Neural cell (in vitro differentiated cells): Measurements from ENCODE around the gene FOXP4. TPM values are rescaled to one million over a fixed set of nuclear protein-coding genes. Genes with fewer than 3 reads are reported as not detected.

Source experiments
- H2AFZ ChIP-seq: fragments of 200-600, 300-800 bp; sonication (generic), shearing (Covaris generic); 2 replicates; pipeline ENCODE4 v1.6.0; 2014; ENCODE audit warnings: low read depth, mild to moderate bottlenecking, antibody characterized with exemption, low read length, moderate library complexity
- H3F3A ChIP-seq: fragments of 200-600 bp; shearing (Covaris generic); 2 replicates; pipeline ENCODE4 v1.6.1; 2016; ENCODE audit warnings: mild to moderate bottlenecking, moderate library complexity, mixed read lengths, antibody characterized with exemption, low read length; ENCODE audit not compliant: insufficient read depth, poor library complexity, severe bottlenecking
- H3K27ac ChIP-seq: fragments of 200-600, 300-800 bp; sonication (generic), shearing (Covaris generic); 2 replicates; pipeline ENCODE4 v1.5.1; 2014; ENCODE audit warnings: mild to moderate bottlenecking, low read length, moderate library complexity
- H3K27me3 ChIP-seq: fragments of 300-800, 200-600 bp; sonication (generic), shearing (Covaris generic); 2 replicates; pipeline ENCODE4 v1.6.0; 2014; ENCODE audit warnings: mild to moderate bottlenecking, low read depth, low read length, moderate library complexity; ENCODE audit not compliant: insufficient read depth
- H3K36me3 ChIP-seq: fragments of 300-800, 200-600 bp; sonication (generic), shearing (Covaris generic); 2 replicates; pipeline ENCODE4 v1.5.1; 2014; ENCODE audit warnings: mild to moderate bottlenecking, antibody characterized with exemption, low read length, moderate library complexity; ENCODE audit not compliant: insufficient read depth
- H3K4me2 ChIP-seq: fragments of 300-800, 200-600 bp; sonication (generic), shearing (Covaris generic); 2 replicates; pipeline ENCODE4 v1.6.0; 2014; ENCODE audit warnings: mild to moderate bottlenecking, low read length
- H3K4me3 ChIP-seq: fragments of 300-800, 200-600 bp; sonication (generic), shearing (Covaris generic); 2 replicates; pipeline ENCODE4 v1.5.1; 2014; ENCODE audit warnings: mild to moderate bottlenecking, low read length, moderate library complexity
- H3K79me2 ChIP-seq: fragments of 200-600 bp; shearing (Covaris generic); replicated peaks from 2 replicates; pipeline ENCODE4 v1.6.0; 2014; ENCODE audit warnings: mild to moderate bottlenecking, low read length, moderate library complexity; ENCODE audit not compliant: insufficient read depth
- H3K9ac ChIP-seq: fragments of 300-800, 200-600 bp; sonication (generic), shearing (Covaris generic); 2 replicates; pipeline ENCODE4 v1.6.1; 2016; ENCODE audit warnings: mild to moderate bottlenecking, low read length, mixed read lengths
- H3K9me2 ChIP-seq: fragments of 200-600 bp; shearing (Covaris generic); 2 replicates; pipeline ENCODE4 v1.6.1; 2016; ENCODE audit warnings: mild to moderate bottlenecking, low read length, mixed read lengths; ENCODE audit not compliant: insufficient read depth
- H3K9me3 ChIP-seq: fragments of 200-600, 300-800 bp; sonication (generic), shearing (Covaris generic); 2 replicates; pipeline ENCODE4 v1.6.1; 2016; ENCODE audit warnings: mild to moderate bottlenecking, mixed run types, low read length, moderate library complexity, mixed read lengths
- H4K20me1 ChIP-seq: fragments of 200-600 bp; shearing (Covaris generic); 2 replicates; pipeline ENCODE4 v1.6.1; 2016; ENCODE audit warnings: mild to moderate bottlenecking, mixed run types; ENCODE audit not compliant: insufficient read depth
- CTCF ChIP-seq: fragments of 450-650 bp; IDR thresholded peaks from 2 replicates; pipeline ENCODE4 v1.5.1; 2014; ENCODE audit warnings: antibody characterized with exemption, mild to moderate bottlenecking, moderate library complexity; ENCODE audit not compliant: poor library complexity, severe bottlenecking
- EP300 ChIP-seq: fragments of 450-650 bp; conservative IDR thresholded peaks from 2 replicates; pipeline ENCODE4 v1.6.1; 2014; ENCODE audit warnings: antibody characterized with exemption, mild to moderate bottlenecking, moderate library complexity; ENCODE audit not compliant: poor library complexity, severe bottlenecking
- EZH2 ChIP-seq: fragments of 200-600, 300-800 bp; shearing (Covaris generic), sonication (generic); IDR thresholded peaks from 2 replicates; pipeline ENCODE4 v1.6.1; 2014; ENCODE audit warnings: antibody characterized with exemption, low read length, borderline replicate concordance, mild to moderate bottlenecking; ENCODE audit not compliant: insufficient read depth, poor library complexity, severe bottlenecking
- MXI1 ChIP-seq: fragments of 450-650 bp; conservative IDR thresholded peaks from 2 replicates; pipeline ENCODE4 v1.6.1; 2014; ENCODE audit warnings: antibody characterized with exemption, mild to moderate bottlenecking; ENCODE audit not compliant: poor library complexity, severe bottlenecking
- POLR2AphosphoS5 ChIP-seq: IDR thresholded peaks from 2 replicates; pipeline ENCODE4 v1.6.1; 2012
- RAD21 ChIP-seq: fragments of 450-650 bp; conservative IDR thresholded peaks from 2 replicates; pipeline ENCODE4 v1.6.1; 2014; ENCODE audit warnings: antibody characterized with exemption, mild to moderate bottlenecking, moderate library complexity
- REST ChIP-seq: IDR thresholded peaks from 2 replicates; pipeline ENCODE4 v1.6.1; 2012; ENCODE audit warnings: borderline replicate concordance
- SMC3 ChIP-seq: fragments of 450-650 bp; conservative IDR thresholded peaks from 2 replicates; pipeline ENCODE4 v1.6.1; 2014; ENCODE audit warnings: antibody characterized with exemption, mild to moderate bottlenecking, moderate library complexity; ENCODE audit not compliant: poor library complexity
- TAF1 ChIP-seq: IDR thresholded peaks from 2 replicates; pipeline ENCODE4 v1.6.1; 2012; ENCODE audit warnings: low read depth
- polyA plus RNA-seq: library from polyadenylated mRNA; depleted of rRNA; stranded (reverse); fragments of >200 nt; gene quantifications from 2 replicates; pipeline ENCODE4 v1.2.3, GENCODE V29; 2014

Gene FOXP4
- polyA plus RNA-seq, 1 donor from 2014 or later = 7.1 TPM

DNA sequence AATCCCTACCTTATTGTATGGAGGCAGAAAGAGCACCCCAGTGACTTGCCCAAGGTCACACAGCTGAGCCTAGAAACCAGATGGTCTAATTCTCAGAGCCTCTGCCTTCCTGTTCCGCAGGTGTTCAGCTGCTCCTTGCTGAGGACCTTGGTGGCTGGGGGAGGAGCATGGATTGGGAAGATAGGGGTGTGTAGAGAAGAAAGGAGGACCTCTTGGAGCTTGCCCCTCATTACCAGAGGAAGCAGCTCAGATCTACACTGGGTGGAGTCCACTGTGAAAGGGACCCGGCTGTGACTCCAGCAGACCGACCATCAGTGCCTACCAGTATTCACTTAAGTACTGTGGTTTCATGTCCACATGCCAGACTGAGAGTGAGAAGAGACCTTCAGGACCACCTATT lies 15.2 kb downstream of the FOXP4 start:
- Histone ChIP-seq H3K79me2 (peaks cover 72% of the 10 kb centered on the region), H3K27me3 (no peaks in the 10 kb centered on the region), H3F3A (no peaks in the 10 kb centered on the region), H3K9ac (no peak overlapping the region), H2AFZ (no peak overlapping the region), H3K27ac (peak overlapping the region; percentile 68), H3K9me2 (no peaks in the 10 kb centered on the region), H3K9me3 (no peaks in the 10 kb centered on the region), H3K4me2 (no peak overlapping the region), H4K20me1 (peaks cover 6% of the 10 kb centered on the region), H3K36me3 (no peaks in the 10 kb centered on the region), H3K4me3 (peak overlapping the region; percentile 51)
- no peak for TF ChIP-seq CTCF

DNA sequence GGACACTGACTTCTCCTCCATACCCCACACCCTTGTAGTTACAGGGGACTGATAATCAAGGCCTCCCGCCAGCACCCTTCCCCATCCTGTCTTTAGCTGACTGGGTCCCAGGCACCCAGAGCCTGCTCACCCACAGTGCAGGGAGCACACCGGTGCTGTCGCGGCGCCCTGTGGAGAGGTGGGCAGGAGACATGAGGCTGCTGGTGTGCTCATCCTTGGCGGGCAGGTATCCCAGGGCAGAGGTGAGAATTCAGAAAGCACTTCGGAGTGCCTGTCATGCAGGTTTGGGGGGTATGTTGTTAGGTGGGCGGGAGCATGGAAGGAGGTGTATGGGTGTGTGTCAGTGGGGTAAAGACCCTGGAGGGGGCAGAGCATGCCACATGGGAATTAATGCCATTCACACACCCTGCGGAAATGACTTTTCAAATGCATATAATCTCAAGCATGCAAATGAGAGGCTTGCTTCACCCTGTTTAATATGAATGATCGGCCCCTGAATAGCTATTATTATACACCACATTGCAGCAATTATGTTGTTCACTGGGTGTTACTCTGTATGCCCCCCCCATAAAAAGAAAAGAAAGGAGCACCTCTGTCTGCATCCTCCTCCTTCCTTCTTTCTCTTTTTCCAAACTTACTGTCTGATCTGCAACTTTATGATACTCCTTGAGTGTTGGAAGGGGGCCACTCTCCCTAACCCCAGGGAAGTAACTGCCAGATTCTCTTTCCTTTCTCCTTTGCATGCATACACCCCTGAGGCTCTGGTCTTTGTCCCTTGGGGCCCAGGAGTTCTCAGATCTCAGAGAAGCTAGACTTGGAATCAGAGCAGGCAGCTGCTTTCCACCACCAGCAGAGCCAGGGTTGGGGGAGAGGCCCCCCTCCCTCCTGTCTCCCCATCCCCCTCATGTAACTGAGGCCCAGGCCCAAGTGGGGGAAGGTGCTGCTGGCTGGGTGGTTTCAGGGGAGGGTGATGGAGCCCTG lies 16.0 kb downstream of the FOXP4 start:
- TF ChIP-seq MXI1 (no peak), REST (no peak), TAF1 (no peak), CTCF (no peak), EP300 (no peak), SMC3 (no peak), EZH2 (no peak), POLR2AphosphoS5 (no peak), RAD21 (no peak)
- Histone ChIP-seq H3K9me3 (no peaks in the 10 kb centered on the region), H3K79me2 (peaks cover 66% of the 10 kb centered on the region), H3K36me3 (peaks cover 5% of the 10 kb centered on the region), H3K27me3 (no peaks in the 10 kb centered on the region), H3K9ac (peak overlapping the region; percentile 5), H3K4me2 (no peak overlapping the region), H3K9me2 (no peaks in the 10 kb centered on the region), H3K4me3 (peak overlapping the region; percentile 45), H4K20me1 (no peaks in the 10 kb centered on the region), H3K27ac (peak overlapping the region; percentile 68), H3F3A (no peaks in the 10 kb centered on the region), H2AFZ (no peak overlapping the region)
